Activated CD4-positive, alpha-beta T cell treated with anti-CD3 and anti-CD28 coated beads for 48 hours (primary cell): ENCODE results near the gene ABCB4.
"Not testable (repeated sequence)": the region's sequence is repeated elsewhere in the genome, so short reads cannot be mapped to it uniquely, and the experiment has no call there.

Experiments
- DNase-seq: peaks from one replicate; pipeline ENCODE4 v3.0.0-alpha.2; 2020

Gene ABCB4

DNA sequence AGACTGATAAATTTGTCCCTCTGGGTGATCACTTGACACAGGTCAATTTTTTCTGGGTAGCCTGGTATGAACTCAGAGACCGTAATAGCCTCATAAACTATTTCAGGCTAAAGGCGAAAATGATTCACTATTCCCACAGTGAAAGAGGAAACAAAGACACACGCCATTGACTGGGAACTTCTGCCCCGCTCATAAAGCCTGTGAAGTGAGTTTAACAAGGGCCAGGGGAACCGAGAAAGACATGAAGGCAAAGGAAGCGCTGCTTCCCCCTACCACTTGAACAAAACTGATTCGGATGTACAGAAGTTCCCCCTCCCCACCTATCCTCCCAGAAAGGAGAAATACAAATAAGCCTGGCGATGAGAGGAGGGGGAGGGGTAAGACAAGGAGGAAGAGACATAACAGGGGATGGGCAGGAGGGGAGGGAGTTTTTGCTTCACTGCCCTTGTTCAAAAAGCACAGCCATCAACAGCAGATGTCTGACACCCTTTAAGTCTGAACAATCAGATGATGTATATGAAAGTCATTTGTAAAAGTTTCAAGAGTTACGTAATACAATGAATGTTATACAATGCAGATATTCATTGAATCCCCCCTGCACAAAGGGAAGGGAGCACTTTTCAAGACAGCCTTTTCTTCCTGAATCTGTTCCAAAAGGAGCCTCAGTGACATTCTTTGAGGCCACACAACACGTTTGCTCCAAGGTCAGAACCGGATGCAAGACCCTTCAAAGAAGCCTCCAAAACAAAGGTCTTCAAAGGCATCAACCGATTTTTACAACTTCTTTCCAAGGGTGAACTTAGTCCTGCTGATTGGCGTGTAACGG is 734 bp downstream of the ABCB4 start:
- DNase-seq, result no peak

DNA sequence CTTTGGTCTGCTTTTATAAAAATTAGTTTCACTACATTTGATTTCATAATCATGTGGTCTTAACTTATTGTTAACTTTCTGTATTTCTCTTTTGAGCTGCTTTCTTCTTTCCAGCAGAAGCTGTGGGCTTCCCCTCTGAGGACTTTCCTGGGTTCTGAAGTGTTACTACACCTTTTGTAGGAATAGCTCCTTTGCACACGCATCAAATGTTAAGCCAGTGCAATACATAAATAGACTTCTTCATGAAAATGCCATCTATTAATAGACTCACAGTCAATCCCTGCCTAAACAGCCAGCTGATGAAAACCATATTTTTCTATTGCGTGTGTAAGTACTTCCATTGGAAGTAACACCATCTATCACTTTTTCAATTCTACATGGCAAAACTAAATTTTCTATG is 1.5 kb downstream of the ABCB4 start:
- no peak for DNase-seq

DNA sequence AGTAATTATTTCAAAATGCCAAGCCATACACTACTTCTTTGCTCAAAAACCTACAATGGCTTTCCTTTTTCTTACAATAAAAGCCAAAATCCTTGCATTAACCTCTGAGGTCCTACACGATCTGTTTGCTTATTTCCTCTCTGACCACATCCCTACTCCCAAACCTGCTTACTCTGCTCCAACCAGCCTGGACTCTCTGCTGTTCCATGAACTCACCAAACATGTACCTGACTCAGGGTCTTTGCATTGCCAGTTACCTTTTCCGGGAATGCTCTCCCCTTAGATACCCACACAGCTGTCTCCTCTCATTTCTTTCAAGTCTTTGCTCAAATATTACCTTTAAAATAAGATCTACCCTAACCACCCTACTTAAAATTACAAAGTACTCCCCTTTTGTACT is 2.3 kb downstream of the ABCB4 start:
- no peak for DNase-seq

DNA sequence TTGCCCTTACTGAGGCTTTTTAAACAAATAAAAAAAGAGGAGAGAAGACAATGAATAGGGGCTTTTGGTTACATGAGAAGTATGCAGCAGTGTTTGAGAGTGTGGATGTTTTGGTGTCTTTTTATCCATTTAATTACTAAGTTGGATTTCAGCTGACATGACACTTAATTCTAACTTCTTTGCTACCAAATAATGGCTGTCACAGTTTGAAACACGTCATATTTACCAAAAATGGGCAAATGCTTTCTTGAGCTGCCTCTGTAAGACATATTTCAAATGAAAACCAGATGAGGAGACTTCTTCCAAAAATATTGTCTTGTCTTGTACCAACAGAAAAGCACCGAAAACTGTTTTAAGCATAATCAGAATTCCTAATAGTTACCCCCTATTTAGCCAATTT is 4.0 kb downstream of the ABCB4 start:
- no peak for DNase-seq

DNA sequence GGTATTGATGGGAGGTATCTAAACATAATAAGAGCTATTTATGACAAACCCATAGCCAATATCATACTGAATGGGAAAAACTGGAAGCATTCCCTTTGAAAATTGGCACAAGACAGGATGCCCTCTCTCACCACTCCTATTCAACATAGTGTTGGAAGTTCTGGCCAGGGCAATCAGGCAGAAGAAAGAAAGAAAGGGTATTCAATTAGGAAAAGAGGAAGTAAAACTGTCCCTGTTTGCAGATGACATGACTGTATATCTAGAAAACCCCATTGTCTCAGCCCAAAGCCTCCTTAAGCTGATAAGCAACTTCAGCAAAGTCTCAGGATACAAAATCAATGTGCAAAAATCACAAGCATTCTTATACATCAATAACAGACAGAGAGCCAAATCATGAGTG is 6.3 kb downstream of the ABCB4 start:
- not testable (repeated sequence) for DNase-seq

DNA sequence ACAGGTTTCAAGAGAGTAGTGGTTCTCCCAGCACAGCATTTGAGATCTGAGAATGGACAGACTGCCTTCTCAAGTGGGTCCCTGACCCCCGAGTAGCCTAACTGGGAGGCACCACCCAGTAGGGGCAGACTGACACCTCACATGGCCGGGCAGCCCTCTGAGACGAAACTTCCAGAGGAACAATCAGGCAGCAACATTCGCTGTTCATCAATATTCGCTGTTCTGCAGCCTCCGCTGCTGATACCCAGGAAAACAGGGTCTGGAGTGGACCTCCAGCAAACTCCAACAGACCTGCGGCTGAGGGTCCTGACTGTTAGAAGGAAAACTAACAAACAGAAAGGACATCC is 10.0 kb downstream of the ABCB4 start:
- DNase-seq, result not testable (repeated sequence)

DNA sequence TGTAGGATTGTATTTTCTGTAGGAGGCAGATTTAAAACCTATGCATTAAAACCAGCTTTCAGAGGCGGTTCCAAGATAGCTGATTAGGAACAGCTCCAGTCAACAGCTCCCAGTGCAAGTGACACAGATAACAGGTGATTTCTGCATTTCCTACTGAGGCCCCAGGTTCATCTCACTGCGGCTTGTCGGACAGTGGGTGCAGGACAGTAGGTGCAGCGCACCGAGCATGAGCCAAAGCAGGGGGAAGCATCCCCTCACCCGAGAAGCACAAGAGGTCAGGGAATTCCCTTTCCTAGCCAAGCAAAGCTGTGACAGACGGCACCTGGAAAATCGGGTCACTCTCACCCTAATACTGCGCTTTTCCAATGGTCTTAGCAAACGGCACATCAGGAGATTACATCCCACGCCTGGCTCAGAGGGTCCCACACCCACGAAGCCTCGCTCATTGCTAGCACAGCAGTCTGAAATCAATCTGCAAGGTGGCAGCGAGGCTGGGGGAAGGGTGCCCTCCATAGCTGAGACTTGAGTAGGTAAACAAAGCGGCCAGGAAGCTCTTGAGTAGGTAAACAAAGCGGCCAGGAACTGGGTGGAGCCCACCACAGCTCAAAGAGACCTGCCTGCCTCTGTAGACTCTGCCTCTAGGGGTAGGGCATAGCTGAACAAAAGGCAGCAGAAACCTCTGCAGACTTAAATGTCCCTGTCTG is 10.5 kb downstream of the ABCB4 start:
- not testable (repeated sequence) for DNase-seq

DNA sequence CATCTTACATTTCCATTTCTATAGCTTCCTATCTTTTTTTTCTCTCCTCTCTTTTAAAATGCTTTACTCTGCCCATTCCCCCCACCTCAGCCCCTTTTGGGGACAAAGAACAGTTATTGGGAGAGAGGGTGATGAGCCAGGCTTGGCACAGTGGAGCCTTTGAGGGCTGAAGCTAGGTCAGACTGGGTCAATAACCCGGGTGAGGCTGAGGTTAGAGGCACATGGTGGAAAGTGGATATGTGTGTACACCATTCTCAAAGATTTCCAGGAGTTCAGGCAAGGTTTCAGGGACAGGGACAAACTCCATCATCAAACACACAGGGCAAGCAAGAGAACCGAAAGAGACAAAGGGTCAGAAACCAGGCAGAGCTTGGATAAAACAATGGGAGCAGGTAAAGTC is 11.5 kb downstream of the ABCB4 start:
- DNase-seq, result no peak

DNA sequence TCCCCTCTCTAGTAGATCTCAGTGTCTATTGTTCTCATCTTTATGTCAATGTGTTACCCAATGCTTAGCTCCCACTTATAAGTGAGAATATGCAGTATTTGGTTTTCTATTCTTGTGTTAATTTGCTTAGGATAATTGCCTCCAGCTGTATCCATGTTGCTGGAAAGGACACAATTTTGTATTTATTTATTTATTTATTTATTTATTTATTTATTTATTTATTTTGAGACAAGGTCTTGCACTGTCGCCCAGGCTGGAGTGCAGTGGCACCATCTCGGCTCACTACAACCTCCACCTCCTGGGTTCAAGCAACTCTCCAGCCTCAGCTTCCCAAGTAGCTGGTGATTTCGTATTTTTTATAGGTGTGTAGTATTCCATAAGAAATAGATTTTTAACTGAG is 15.0 kb downstream of the ABCB4 start:
- DNase-seq, result not testable (repeated sequence)

DNA sequence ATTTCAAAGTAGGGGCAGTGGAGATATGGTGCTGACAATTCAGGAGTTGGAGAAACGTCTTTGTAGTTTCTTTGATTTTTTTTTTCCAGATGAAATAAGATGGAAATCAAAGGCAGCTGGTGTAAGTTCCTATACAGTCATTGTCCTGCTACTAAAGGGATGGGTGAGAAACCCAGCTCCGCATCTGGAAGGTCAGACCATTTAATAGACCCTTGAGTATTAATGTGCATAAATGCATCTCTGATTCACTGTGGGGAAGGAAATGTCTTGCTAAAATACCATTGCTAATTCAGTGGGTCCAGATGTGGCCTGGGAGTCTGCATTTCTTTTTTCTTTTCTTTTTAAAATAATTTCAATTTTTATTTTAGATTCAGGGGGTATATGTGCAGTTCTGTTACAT is 15.5 kb downstream of the ABCB4 start:
- no peak for DNase-seq

DNA sequence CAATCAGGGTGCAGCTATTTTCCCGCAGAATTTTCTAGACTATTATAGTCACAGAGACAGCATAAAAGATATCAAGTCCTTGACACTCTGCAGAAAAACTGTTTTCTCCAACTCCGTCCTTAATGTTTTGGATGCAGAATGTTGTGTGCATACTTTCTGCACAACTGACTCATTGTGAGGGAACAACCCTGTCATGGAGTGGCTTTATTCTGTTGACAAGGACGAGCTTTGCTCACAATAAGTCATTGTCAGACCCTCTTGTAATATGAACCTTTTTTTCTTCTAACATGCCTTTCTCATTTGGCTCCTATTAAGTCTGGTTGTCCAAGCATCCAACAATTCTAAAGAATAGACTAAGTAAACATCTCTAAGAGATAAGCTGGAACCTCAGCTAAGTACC is 17.3 kb downstream of the ABCB4 start:
- DNase-seq, result no peak

DNA sequence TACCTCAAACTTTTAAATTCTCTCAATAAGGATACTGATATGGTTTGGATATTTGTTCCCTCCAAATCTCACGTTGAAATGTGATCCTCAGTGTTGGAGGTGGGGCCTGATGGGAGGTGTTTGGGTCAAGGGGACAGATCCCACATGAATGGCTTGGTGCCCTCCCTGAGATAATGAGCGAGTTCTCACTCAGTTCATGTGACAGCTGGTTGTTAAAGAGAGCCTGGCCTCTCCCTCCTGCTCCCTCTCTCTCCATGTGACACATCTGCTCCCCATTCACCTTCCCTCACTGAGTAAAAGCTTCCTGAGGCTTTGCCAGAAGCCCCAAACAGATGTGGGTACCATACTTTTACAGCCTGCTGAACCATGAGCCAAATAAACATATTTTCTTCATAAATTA is 19.2 kb downstream of the ABCB4 start:
- no peak for DNase-seq

DNA sequence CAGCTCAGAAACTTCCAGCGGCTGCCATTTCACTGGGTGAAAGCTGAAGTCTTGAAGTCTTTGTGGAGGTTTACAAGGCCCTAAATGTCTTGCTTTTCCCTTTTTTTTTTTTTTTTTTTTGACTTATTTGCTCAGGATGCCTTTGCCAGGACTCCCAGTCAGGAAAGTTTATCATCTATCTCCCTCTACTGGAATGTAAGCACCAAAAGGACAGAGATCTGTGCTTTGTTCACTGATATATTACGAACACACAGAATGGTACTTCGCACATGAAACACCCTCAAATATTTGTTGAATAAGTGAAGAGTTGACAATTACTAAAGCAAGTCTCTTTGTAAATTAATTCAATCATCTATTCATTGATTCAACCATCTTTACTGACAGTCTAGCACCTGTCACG is 23.2 kb downstream of the ABCB4 start:
- DNase-seq, result no peak

DNA sequence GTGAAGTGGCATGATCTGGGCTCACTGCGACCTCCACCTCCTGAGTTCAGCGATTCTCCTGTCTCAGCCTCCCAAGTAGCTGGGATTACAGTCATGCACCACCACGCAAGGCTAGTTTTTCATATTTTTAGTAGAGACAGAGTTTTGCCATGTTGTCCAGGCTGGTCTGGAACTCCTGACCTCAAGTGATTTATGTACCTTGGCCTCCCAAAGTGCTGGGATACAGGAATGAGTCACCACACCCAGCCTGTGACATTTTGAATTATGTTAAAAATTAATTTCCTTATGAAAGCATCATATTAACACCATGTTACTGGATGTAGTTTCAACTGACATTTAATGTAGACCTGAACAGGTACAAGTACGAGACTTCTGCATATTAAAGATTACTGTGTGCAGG is 24.3 kb downstream of the ABCB4 start:
- DNase-seq, result no peak

DNA sequence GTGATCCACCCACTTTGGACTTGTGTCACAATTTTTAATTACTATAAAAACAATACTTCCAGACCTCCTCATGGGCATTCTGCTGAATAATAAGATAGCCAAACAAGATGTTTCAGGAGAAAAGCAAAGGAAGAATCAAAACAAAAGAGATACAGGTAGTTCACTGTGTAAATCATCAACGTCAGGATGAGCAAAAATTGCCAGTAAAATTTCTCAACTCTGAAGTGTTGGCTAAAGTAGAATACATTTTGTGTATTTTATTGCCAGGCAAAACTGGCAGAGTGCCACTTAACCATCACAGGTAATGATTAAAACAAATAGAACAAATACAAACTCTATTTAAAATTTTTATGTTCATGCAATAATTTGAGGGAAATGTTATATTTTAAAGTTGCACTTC is 24.8 kb downstream of the ABCB4 start:
- DNase-seq, result no peak

DNA sequence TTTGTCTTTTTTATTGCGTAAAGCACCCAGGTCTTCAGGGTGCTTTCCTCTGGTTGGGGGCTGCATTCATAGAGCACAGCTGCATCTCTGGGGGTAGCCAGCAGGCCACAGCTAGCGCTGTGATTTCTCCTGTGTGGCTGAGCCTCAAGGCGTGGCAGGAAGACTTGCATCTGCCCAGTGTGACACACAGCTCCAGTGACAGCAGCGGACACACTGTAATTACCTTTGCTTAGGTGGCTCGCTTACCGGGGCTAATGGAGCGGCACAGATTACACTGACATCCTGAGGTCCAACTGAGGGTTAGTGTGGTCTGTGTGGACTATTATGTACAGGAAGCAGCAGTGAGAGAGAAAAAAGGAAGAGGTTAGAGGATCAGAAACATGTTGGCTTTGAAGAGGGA is 27.1 kb downstream of the ABCB4 start:
- DNase-seq, result no peak

DNA sequence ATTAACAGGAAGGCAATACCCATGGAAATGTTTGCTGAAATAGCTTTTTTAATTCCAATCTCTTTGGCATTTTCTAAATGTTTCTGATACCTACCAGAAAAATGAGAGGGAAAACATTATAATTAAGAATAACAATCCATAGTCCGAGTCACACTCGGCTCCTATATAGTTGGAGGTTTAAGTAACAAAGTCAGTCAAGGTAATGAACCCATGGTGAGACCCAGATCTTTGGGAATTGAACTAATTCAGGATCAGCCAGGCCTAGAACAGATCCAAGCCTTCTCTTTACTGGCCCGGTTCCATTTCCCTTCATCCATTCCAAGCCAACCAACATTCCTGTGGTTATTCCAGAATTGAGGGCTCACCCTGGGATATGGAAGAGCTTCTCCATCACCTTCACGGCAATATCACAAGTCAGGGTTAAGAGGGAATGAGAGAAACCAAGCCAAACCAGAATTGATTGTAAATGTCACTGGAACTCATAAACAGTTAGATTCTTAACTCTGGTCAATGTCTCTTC is 28.3 kb downstream of the ABCB4 start:
- no peak for DNase-seq

DNA sequence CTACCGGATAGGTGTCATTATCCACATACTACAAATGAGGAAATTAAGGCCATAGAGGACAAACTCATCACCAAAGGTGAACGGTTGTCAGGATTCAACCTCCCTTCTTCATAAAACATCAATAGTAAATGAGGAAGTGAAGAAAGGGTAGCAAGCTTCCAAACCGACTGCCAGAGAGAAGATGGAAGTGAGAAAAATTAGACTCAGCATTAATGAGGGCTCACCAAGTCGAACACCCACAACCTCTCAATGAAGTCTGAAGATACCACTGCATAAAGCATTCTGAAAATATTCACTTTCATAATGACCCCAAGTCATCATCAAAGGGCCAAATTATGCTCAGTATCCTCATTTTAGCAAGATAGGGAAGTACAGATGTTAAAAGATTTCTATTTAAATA is 29.6 kb downstream of the ABCB4 start:
- DNase-seq, result no peak

DNA sequence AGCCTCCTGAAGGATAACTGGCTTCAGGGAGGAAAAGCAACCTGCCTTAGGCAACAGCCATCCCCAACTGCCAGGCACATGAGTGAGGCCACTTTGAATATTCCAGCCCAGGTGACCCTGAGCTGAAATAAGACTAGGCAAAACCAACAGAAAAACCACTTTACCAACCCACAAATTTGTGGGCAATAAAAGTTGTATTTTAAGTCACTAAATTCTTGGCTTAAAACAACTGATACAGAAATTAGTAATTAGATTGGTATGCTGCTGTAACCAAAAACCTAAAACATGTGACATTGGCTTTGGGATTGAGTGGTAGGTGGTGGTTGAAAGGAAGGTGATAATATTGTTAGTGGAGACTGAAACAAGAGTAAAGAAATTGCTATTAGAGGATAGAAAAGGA is 39.9 kb downstream of the ABCB4 start:
- no peak for DNase-seq

DNA sequence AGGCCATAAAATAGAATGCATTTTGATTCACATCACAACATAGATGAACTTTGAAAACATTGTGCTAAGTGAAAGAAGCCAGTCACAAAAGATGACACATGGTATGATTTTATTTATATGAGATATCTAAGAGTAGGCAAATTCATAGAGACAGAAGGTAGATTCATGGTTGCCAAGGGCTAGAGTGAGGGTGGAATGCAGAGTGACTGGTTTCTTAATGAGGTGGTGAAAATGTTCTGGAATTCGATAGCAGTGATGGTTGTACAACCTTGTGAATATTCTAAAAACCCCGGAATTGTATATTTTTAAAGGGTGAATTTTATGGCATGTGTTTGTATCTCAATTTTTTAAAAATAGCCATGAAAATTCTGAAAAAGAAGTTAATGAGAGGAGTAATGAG is 42.9 kb downstream of the ABCB4 start:
- no peak for DNase-seq

DNA sequence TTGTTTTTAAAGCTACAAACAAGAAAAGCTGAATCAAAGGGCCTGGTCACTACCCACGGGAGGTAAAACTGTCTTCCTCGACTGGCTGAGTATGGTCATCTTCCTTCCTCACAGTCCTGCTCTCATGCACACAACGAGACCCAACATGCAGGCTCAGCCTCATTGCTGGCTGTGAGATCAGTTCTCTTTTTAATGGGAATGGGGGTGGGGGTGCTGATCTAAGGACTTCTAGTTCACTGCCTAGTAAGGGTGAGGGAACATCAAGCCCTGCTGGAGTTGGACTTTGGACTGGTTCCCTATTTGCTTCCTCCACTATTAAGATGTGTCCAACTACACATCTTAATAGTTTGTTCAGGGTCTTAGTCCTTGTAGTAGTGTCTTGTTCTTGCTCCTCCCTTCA is 48.2 kb downstream of the ABCB4 start:
- DNase-seq, result no peak

DNA sequence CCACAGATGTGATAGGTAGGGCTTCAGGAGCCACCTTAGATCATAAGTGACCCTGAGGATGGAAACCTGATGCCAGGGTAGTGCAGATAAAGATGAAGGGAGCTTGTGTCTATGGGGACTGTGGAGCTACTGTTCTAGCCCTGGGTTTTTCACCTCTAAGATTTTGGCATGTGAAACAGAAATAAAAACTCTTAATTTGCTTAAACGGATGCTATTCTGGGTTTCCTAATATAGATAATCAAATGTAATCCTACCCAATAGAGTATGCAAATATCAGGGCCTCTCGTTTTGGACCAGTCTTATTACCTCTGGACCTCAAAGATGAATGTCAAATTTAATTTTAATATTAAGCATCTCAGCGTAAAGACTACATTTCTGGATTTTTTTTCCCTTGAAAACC is 49.3 kb downstream of the ABCB4 start:
- no peak for DNase-seq

DNA sequence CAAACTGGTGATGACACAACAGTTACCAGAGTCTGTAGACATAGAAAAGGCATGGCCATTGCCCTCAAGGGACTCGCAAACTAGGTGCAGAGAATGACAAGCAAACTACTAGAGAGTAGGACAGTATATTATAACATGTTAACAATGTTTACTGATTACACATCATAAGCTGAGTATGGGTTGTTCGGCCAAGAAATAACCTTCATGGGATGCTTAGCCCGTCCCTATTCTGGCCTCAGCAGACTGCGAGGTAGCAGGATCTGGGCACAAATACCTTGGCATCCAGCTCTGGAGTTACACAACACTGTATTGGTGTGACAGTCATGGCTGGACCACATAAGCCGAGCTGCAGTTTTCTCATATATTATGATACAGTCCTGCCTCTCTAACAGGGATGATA is 51.4 kb downstream of the ABCB4 start:
- DNase-seq, result no peak

DNA sequence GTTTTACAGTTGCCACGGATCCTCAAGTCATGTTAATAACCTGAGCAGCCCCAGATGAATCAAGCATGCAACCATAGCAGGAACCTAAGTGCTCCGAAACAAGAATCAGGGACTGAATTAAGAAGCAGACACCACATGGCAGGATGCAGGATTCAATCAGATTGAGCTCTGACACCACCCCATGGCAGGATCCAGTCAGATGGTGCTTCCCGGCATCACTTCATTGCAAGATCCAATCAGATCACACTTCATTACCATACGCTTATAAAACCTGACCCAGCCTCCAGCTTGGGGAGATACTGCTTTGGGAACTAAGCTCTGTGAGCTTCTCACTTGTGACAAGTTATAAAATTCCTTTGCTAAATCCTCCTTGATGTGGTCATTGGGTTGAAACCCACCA is 55.3 kb downstream of the ABCB4 start:
- no peak for DNase-seq
